ENCODE data around the gene DHFR2.
"Not testable (repeated sequence)": the region's sequence is repeated elsewhere in the genome, so short reads cannot be mapped to it uniquely, and the experiment has no call there.

Gene DHFR2

GRCh38 chr3:94065122-94065521, 2.4 kb upstream of the DHFR2 start:
- no peak overlapping the region for H3K27ac ChIP-seq (ENCODE audit: low read depth, low read length)
- H3K9ac ChIP-seq (ENCODE audit: low read depth, low read length), result no peak overlapping the region
- peaks cover 8% of the 10 kb centered on the region; the same call in 1 of the 2 replicates for H3K36me3 ChIP-seq (ENCODE audit: insufficient read depth, low read length)
- 100% methylated on average over 1 of the region's 1 CpG for WGBS
- H3K4me3 ChIP-seq (ENCODE audit: low read length), result no peak overlapping the region
- peaks cover 4% of the 10 kb centered on the region for H3K4me1 ChIP-seq (ENCODE audit: insufficient read depth, low read length)
- no peaks in the 10 kb centered on the region for H3K9me3 ChIP-seq (ENCODE audit: insufficient read depth, low read depth, low read length)
- H3K27me3 ChIP-seq (ENCODE audit: insufficient read depth, low read length), result no peaks in the 10 kb centered on the region

- WGBS, result 96% methylated on average over 6 of the region's 6 CpGs
- no peak overlapping the region for H3K27ac ChIP-seq (ENCODE audit: low read depth, low read length)
- peaks cover 8% of the 10 kb centered on the region; the same call in 1 of the 2 replicates for H3K36me3 ChIP-seq (ENCODE audit: insufficient read depth, low read length)
- no peak overlapping the region for H3K9ac ChIP-seq (ENCODE audit: low read depth, low read length)
- H3K9me3 ChIP-seq (ENCODE audit: insufficient read depth, low read depth, low read length), result no peaks in the 10 kb centered on the region
- H3K4me1 ChIP-seq (ENCODE audit: insufficient read depth, low read length), result peaks cover 4% of the 10 kb centered on the region
- H3K4me3 ChIP-seq (ENCODE audit: low read length), result peak overlapping the region; percentile 94; the same call in 1 of the 2 replicates
- no peaks in the 10 kb centered on the region for H3K27me3 ChIP-seq (ENCODE audit: insufficient read depth, low read length)
Observed at GRCh38 chr3:94064243-94064860, 1.6 kb upstream of the DHFR2 start.

- H3K27ac ChIP-seq (ENCODE audit: low read depth, low read length), result peak overlapping the region; percentile 97
Observed at GRCh38 chr3:94063496-94064119, 892 bp upstream of the DHFR2 start.

GRCh38 chr3:94061297-94061696, 1.4 kb downstream of the DHFR2 start:
- WGBS, result 97% methylated on average over 13 of the region's 13 CpGs
- Histone ChIP-seq H3K9ac (ENCODE audit: low read depth, low read length) (no peak overlapping the region), H3K4me1 (ENCODE audit: insufficient read depth, low read length) (peaks cover 4% of the 10 kb centered on the region), H3K9me3 (ENCODE audit: insufficient read depth, low read depth, low read length) (no peaks in the 10 kb centered on the region), H3K4me3 (ENCODE audit: low read length) (no peak overlapping the region), H3K27ac (ENCODE audit: low read depth, low read length) (no peak overlapping the region), H3K27me3 (ENCODE audit: insufficient read depth, low read length) (no peaks in the 10 kb centered on the region), H3K36me3 (ENCODE audit: insufficient read depth, low read length) (no peaks in the 10 kb centered on the region)

More at GRCh38 chr3:94063496-94064119, 892 bp upstream of the DHFR2 start:
- peak overlapping the region; percentile 94 for H3K4me3 ChIP-seq (ENCODE audit: low read length)
- H3K4me1 ChIP-seq (ENCODE audit: insufficient read depth, low read length), result peaks cover 4% of the 10 kb centered on the region
- no peaks in the 10 kb centered on the region for H3K9me3 ChIP-seq (ENCODE audit: insufficient read depth, low read depth, low read length)
- peak overlapping the region; percentile 99 for H3K9ac ChIP-seq (ENCODE audit: low read depth, low read length)
- H3K27me3 ChIP-seq (ENCODE audit: insufficient read depth, low read length), result no peaks in the 10 kb centered on the region
- H3K36me3 ChIP-seq (ENCODE audit: insufficient read depth, low read length), result peaks cover 8% of the 10 kb centered on the region; the same call in 1 of the 2 replicates
- WGBS, result 73% methylated on average over 17 of the region's 17 CpGs

GRCh38 chr3:94050546-94050945, 12.2 kb downstream of the DHFR2 start:
- Histone ChIP-seq H3K36me3 (ENCODE audit: insufficient read depth, low read length) (peaks cover 10% of the 10 kb centered on the region; the same call in 1 of the 2 replicates), H3K27ac (ENCODE audit: low read depth, low read length) (no peak overlapping the region), H3K9ac (ENCODE audit: low read depth, low read length) (no peak overlapping the region), H3K4me1 (ENCODE audit: insufficient read depth, low read length) (no peaks in the 10 kb centered on the region), H3K27me3 (ENCODE audit: insufficient read depth, low read length) (no peaks in the 10 kb centered on the region), H3K9me3 (ENCODE audit: insufficient read depth, low read depth, low read length) (no peaks in the 10 kb centered on the region), H3K4me3 (ENCODE audit: low read length) (no peak overlapping the region)

GRCh38 chr3:94049267-94049666, 13.4 kb downstream of the DHFR2 start:
- Histone ChIP-seq H3K27me3 (ENCODE audit: insufficient read depth, low read length) (no peaks in the 10 kb centered on the region), H3K36me3 (ENCODE audit: insufficient read depth, low read length) (peaks cover 17% of the 10 kb centered on the region), H3K9me3 (ENCODE audit: insufficient read depth, low read depth, low read length) (peaks cover 3% of the 10 kb centered on the region; the same call in 1 of the 2 replicates), H3K27ac (ENCODE audit: low read depth, low read length) (no peak overlapping the region), H3K9ac (ENCODE audit: low read depth, low read length) (no peak overlapping the region), H3K4me1 (ENCODE audit: insufficient read depth, low read length) (no peaks in the 10 kb centered on the region), H3K4me3 (ENCODE audit: low read length) (no peak overlapping the region)
- no CpG with 5 or more reads among the region's 2 CpGs for WGBS

GRCh38 chr3:94046533-94046932, 16.2 kb downstream of the DHFR2 start:
- Histone ChIP-seq H3K4me1 (ENCODE audit: insufficient read depth, low read length) (no peaks in the 10 kb centered on the region), H3K27ac (ENCODE audit: low read depth, low read length) (no peak overlapping the region), H3K9ac (ENCODE audit: low read depth, low read length) (no peak overlapping the region), H3K9me3 (ENCODE audit: insufficient read depth, low read depth, low read length) (peaks cover 16% of the 10 kb centered on the region; the same call in 1 of the 2 replicates), H3K4me3 (ENCODE audit: low read length) (no peak overlapping the region), H3K36me3 (ENCODE audit: insufficient read depth, low read length) (peaks cover 27% of the 10 kb centered on the region), H3K27me3 (ENCODE audit: insufficient read depth, low read length) (no peaks in the 10 kb centered on the region)
- no CpG with 5 or more reads among the region's 2 CpGs for WGBS

- 97% methylated on average over 61 of the region's 61 CpGs for WGBS
- H3K27ac ChIP-seq (ENCODE audit: low read depth, low read length); H3K9ac ChIP-seq (ENCODE audit: low read depth, low read length); H3K27me3 ChIP-seq (ENCODE audit: insufficient read depth, low read length); H3K4me1 ChIP-seq (ENCODE audit: insufficient read depth, low read length); H3K4me3 ChIP-seq (ENCODE audit: low read length): not testable (repeated sequence)
- peaks cover 16% of the 10 kb centered on the region; the same call in 1 of the 2 replicates for H3K9me3 ChIP-seq (ENCODE audit: insufficient read depth, low read depth, low read length)
- peaks cover 30% of the 10 kb centered on the region for H3K36me3 ChIP-seq (ENCODE audit: insufficient read depth, low read length)
Observed at GRCh38 chr3:94044100-94044936, 18.4 kb downstream of the DHFR2 start.

- no peak overlapping the region for H3K27ac ChIP-seq (ENCODE audit: low read depth, low read length)
- H3K9ac ChIP-seq (ENCODE audit: low read depth, low read length), result no peak overlapping the region
- no peak overlapping the region for H3K4me3 ChIP-seq (ENCODE audit: low read length)
- 88% methylated on average over 1 of the region's 1 CpG for WGBS
- H3K9me3 ChIP-seq (ENCODE audit: insufficient read depth, low read depth, low read length), result peaks cover 16% of the 10 kb centered on the region; the same call in 1 of the 2 replicates
- no peaks in the 10 kb centered on the region for H3K27me3 ChIP-seq (ENCODE audit: insufficient read depth, low read length)
- H3K4me1 ChIP-seq (ENCODE audit: insufficient read depth, low read length), result no peaks in the 10 kb centered on the region
- H3K36me3 ChIP-seq (ENCODE audit: insufficient read depth, low read length), result peaks cover 33% of the 10 kb centered on the region
Observed at GRCh38 chr3:94043285-94043684, 19.4 kb downstream of the DHFR2 start.

- H3K27me3 ChIP-seq (ENCODE audit: insufficient read depth, low read length), result no peaks in the 10 kb centered on the region
- H3K9ac ChIP-seq (ENCODE audit: low read depth, low read length), result no peak overlapping the region
- 79% methylated on average over 2 of the region's 3 CpGs for whole genome bisulfite sequencing
- H3K4me1 ChIP-seq (ENCODE audit: insufficient read depth, low read length), result no peaks in the 10 kb centered on the region
- H3K27ac ChIP-seq (ENCODE audit: low read depth, low read length), result no peak overlapping the region
- no peak overlapping the region for H3K4me3 ChIP-seq (ENCODE audit: low read length)
- peaks cover 19% of the 10 kb centered on the region for H3K36me3 ChIP-seq (ENCODE audit: insufficient read depth, low read length)
- H3K9me3 ChIP-seq (ENCODE audit: insufficient read depth, low read depth, low read length), result no peaks in the 10 kb centered on the region
Observed at GRCh38 chr3:94036909-94037507, 25.7 kb downstream of the DHFR2 start.

Measured in HUES64 (cell line).